ENCODE results near the gene MED27. TPM values are rescaled to one million over a fixed set of nuclear protein-coding genes. Genes with fewer than 3 reads are reported as not detected.
"Not testable (repeated sequence)": the region's sequence is repeated elsewhere in the genome, so short reads cannot be mapped to it uniquely, and the experiment has no call there.

Gene MED27
- total RNA-seq, 2 donors from 2014 or later = 29.8 to 37.0 TPM

DNA sequence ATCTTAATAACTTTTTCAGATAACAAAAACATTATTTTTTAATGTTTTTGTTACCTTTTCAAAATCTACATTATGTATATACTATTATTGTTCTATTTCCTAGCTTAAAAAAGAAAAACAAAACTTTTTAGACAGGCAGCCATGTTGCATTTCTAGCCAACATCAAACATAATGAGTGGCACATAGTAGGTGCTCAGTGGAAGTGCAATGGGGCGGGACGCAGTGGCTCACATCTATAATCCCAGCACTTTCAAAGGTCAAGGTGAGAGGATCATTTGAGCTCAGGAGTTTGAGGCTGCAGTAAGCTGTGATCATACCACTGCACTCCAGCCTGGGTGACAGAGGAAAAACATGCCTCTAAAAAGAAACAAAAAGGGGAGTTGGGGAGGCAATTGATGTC lies 68.4 kb downstream of the MED27 start:
- no peak for DNase-seq
- Mint-ChIP-seq H3K36me3 (ENCODE audit: low read depth) (peaks cover 32% of the 10 kb centered on the region), H3K4me1 (peaks cover 37% of the 10 kb centered on the region), H3K9me3 (no peaks in the 10 kb centered on the region), H3K27ac (no peak overlapping the region), H3K4me3 (no peak overlapping the region), H3K27me3 (ENCODE audit: insufficient read depth) (no peaks in the 10 kb centered on the region)
- H3K9ac ChIP-seq (ENCODE audit: extremely low read depth, low read length, poor library complexity, severe bottlenecking) = no peak overlapping the region
- H3K27me3 ChIP-seq (ENCODE audit: control insufficient read depth, insufficient read depth, low read length, poor library complexity, severe bottlenecking) = no peaks in the 10 kb centered on the region
- peaks cover 11% of the 10 kb centered on the region for H3K36me3 ChIP-seq (ENCODE audit: control insufficient read depth, insufficient read depth, low read length)
- H3K4me3 ChIP-seq (ENCODE audit: low read length) = no peak overlapping the region
- H3K27ac ChIP-seq (ENCODE audit: low read depth, low read length) = no peak overlapping the region
- TF ChIP-seq, protein P1, sequence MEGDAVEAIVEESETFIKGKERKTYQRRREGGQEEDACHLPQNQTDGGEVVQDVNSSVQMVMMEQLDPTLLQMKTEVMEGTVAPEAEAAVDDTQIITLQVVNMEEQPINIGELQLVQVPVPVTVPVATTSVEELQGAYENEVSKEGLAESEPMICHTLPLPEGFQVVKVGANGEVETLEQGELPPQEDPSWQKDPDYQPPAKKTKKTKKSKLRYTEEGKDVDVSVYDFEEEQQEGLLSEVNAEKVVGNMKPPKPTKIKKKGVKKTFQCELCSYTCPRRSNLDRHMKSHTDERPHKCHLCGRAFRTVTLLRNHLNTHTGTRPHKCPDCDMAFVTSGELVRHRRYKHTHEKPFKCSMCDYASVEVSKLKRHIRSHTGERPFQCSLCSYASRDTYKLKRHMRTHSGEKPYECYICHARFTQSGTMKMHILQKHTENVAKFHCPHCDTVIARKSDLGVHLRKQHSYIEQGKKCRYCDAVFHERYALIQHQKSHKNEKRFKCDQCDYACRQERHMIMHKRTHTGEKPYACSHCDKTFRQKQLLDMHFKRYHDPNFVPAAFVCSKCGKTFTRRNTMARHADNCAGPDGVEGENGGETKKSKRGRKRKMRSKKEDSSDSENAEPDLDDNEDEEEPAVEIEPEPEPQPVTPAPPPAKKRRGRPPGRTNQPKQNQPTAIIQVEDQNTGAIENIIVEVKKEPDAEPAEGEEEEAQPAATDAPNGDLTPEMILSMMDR (conservative IDR thresholded peaks at IDR 0.05) = no peak
- no peaks in the 10 kb centered on the region for H3K9me3 ChIP-seq (ENCODE audit: control insufficient read depth, low read length)
- H3K4me1 ChIP-seq (ENCODE audit: control insufficient read depth, insufficient read depth, low read length) = peaks cover 13% of the 10 kb centered on the region
- WGBS, 2 experiments (ENCODE audit: insufficient coverage in 1 of 2, insufficient read length in 1 of 2) = 95 to 100% methylated on average over 2 of the region's 2 CpGs

DNA sequence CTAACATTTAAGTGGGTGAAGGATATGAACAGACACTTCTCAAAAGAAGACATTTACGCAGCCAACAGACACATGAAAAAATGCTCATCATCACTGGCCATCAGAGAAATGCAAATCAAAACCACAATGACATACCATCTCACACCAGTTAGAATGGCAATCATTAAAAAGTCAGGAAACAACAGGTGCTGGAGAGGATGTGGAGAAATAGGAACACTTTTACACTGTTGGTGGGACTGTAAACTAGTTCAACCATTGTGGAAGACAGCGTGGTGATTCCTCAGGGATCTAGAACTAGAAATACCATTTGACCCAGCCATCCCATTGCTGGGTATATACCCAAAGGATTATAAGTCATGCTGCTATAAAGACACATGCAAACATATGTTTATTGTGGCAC lies 69.5 kb downstream of the MED27 start:
- peaks cover 32% of the 10 kb centered on the region for H3K36me3 Mint-ChIP-seq (ENCODE audit: low read depth)
- H3K4me3 ChIP-seq (ENCODE audit: low read length); H3K4me3 Mint-ChIP-seq; H3K9me3 Mint-ChIP-seq; H3K9ac ChIP-seq (ENCODE audit: extremely low read depth, low read length, poor library complexity, severe bottlenecking); H3K27me3 ChIP-seq (ENCODE audit: control insufficient read depth, insufficient read depth, low read length, poor library complexity, severe bottlenecking); H3K27ac ChIP-seq (ENCODE audit: low read depth, low read length); H3K27ac Mint-ChIP-seq; H3K27me3 Mint-ChIP-seq (ENCODE audit: insufficient read depth); DNase-seq; H3K9me3 ChIP-seq (ENCODE audit: control insufficient read depth, low read length): not testable (repeated sequence)
- H3K36me3 ChIP-seq (ENCODE audit: control insufficient read depth, insufficient read depth, low read length) = peaks cover 11% of the 10 kb centered on the region
- H3K4me1 ChIP-seq (ENCODE audit: control insufficient read depth, insufficient read depth, low read length) = peaks cover 20% of the 10 kb centered on the region
- peaks cover 48% of the 10 kb centered on the region for H3K4me1 Mint-ChIP-seq
- WGBS, 2 experiments (ENCODE audit: insufficient coverage in 1 of 2, insufficient read length in 1 of 2) = no CpG with 5 or more reads among the region's 2 CpGs

DNA sequence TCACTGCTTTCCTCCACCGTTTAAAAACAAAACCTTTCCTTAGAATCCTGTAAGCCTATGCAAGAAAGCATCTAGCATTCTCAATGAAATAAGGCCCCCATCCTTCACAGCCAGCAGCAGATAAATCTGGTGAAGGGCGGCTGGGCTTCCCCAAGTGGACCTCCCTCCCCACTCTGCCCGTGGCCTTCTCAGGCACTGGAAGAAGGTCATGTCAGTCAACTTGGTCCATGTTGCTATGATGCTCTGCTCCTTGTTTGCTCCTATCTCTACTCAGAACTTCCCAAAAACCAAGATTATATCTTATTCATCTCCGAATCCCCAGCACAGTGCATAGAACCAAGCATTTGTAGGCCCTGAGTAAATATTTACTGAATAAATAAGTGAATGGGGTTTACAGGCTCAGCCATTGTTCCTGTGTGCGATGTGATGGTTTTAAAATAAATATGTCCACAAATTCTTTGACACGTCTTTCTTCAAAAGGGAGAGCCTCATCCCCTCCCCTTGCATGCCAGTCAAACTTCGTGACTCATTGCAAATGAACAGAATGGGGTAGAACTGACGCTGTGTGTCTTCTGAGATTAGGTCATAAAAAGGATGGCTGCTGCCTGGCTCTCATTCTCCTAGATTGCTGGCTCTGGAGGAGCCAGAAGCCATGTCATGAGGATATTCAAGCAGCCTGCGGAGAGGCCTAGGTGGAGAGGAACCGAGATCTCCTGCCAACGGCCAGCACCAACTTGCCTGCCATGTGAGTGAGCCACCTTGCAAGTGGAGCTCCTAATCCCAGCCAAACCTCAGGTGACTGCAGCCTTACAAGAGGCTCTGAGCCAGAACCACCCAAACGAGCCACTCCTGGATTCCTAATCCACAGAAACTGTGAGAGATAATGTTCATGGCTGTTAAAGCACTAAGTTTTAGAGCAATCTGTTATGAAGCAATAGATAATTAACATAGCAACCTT lies 70.5 kb downstream of the MED27 start:
- Mint-ChIP-seq H3K36me3 (ENCODE audit: low read depth) (peaks cover 28% of the 10 kb centered on the region), H3K9me3 (no peaks in the 10 kb centered on the region), H3K27ac (peak overlapping the region; percentile 48), H3K27me3 (ENCODE audit: insufficient read depth) (no peaks in the 10 kb centered on the region), H3K4me1 (peaks cover 55% of the 10 kb centered on the region), H3K4me3 (no peak overlapping the region)
- no peak overlapping the region for H3K4me3 ChIP-seq (ENCODE audit: low read length)
- no peaks in the 10 kb centered on the region for H3K27me3 ChIP-seq (ENCODE audit: control insufficient read depth, insufficient read depth, low read length, poor library complexity, severe bottlenecking)
- no peak overlapping the region for H3K9ac ChIP-seq (ENCODE audit: extremely low read depth, low read length, poor library complexity, severe bottlenecking)
- H3K9me3 ChIP-seq (ENCODE audit: control insufficient read depth, low read length) = no peaks in the 10 kb centered on the region
- 87 to 89% methylated on average over 4 to 12 of the region's 12 CpGs for WGBS, 2 experiments (ENCODE audit: insufficient coverage in 1 of 2, insufficient read length in 1 of 2)
- peaks cover 26% of the 10 kb centered on the region for H3K4me1 ChIP-seq (ENCODE audit: control insufficient read depth, insufficient read depth, low read length)
- no peak for DNase-seq
- TF ChIP-seq, protein P1 (conservative IDR thresholded peaks at IDR 0.05) = no peak
- H3K36me3 ChIP-seq (ENCODE audit: control insufficient read depth, insufficient read depth, low read length) = peaks cover 11% of the 10 kb centered on the region
- H3K27ac ChIP-seq (ENCODE audit: low read depth, low read length) = no peak overlapping the region

All from endodermal cell (in vitro differentiated cells).